Activated naive CD8-positive, alpha-beta T cell treated with anti-CD3 and anti-CD28 coated beads, Interleukin-2, amount 50 U/mL, for 16 hours (primary cell): Measurements from ENCODE around the gene KATNIP.
"Not testable (repeated sequence)": the region's sequence is repeated elsewhere in the genome, so short reads cannot be mapped to it uniquely, and the experiment has no call there.

Source experiments
- DNase-seq: peaks from one replicate; pipeline ENCODE4 v3.0.0-alpha.2; 2020; ENCODE audit warnings: low read depth, low spot score

Gene KATNIP

GRCh38 chr16:27538528-27538927, 11.4 kb upstream of the KATNIP start:
- DNase-seq = no peak

DNA sequence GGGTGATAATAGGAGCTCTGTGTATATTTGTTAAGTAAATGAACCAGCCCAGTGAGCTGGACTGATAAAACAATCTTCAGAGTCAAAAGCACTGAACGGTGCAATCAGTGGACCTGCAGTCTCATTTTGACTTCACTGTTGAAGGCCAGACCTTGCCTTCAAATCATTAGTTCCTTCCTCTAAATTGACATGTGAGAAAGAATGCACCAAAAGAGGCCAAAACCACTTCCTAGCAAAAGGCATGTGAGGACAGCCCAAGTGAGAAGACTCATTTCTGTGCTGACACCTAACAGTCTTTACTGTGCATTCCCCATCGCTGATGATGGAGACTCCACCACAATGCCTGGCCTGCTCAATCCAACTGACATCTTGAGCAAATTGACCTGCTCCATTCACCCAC, 10.8 kb upstream of the KATNIP start:
- DNase-seq = no peak

DNA sequence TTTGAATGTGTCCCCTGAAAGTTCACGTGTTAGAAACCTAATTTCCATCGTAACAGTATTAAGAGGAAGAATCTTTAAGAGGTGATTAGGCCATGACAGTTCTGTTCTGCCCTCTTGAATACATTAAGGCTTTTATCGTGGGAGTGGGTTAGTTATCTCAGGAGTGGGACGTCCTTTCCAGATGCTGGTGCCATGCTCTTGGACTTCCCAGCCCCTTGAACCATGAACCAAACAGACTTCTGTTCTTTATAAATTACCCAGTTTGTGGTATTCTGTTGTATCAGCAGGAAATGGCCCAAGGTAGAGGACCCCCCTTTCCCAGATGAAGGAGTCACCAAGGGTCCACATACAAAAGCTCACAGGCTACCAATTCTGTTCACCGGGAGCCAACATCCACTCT, 10.3 kb upstream of the KATNIP start:
- no peak for DNase-seq

- DNase-seq = no peak
Measured at GRCh38 chr16:27543801-27544200, 6.1 kb upstream of the KATNIP start.

GRCh38 chr16:27544671-27545070, 5.3 kb upstream of the KATNIP start:
- DNase-seq = no peak

DNA sequence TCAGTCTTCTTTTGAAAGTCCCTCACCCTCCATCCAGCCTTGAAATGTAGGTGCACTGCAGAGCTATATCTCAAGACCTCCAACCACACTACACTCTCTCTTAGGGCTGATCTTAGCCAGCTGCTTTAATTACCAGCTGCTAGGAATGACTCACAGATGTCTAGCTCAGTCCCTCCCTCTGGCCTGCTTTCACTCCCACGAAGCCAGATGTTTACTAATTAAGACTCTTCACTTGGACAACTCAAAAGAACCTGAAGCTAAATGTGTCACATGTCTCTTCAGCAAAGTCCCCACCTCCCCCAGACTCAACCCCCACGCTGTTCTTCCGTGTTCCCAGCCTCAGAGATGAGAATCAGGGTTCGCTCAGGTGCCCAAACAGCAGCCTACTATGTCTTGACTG, 2.8 kb upstream of the KATNIP start:
- no peak for DNase-seq

DNA sequence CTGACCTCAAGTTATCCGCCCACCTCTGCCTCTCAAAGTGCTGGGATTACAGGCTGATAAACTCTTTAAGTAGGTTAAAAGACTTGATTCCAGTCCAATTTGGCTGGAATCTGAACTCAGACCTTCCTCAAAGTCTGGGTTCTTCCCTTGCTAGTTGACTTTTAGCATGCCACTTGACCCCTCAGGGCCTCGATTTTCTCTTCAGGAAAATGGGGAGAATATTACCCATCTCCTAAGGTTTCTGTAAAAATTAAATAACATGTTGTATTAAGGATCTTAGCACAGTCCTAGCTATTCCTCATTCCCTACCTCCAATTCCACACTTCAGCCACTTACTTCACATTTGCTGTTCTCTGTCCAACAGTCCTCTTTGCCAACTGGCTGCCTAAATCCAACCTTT, 2.1 kb upstream of the KATNIP start:
- DNase-seq = no peak

DNA sequence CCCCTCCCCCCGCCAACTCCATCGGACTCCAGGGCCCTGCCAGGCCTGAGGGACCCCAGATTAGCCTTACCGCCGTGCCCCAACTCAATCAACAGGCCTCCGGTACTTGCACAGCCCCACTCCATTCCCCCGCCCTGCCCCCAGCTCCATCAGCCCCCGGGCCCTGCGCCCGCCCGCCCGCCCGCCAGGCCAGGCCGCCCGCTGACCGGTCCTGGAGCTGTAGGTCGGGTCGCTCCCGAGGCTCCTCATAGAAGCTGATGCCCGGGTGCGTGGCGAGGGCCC, 539 bp upstream of the KATNIP start:
- DNase-seq = no peak

- DNase-seq = no peak
Measured at GRCh38 chr16:27550582-27550920, 607 bp downstream of the KATNIP start.

GRCh38 chr16:27551036-27551435, 1.1 kb downstream of the KATNIP start:
- no peak for DNase-seq

DNA sequence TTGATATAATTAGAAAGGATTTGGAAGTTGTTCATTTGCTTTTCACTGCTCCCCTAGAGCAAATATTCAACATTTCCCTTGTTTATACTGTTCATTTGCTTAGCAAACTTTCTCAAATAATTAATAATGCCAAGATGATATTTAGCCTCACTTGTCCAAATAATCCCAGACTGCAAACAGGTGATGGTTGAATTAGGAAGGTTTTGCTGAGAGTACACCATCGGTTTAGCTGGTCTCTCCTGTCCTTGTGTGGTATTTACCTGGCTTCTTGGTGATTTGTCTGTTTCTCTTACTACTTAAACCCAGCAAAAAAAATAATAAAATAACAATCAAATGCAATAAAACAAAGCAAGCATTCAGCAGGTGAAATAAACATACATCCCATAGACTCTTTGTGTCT, 6.5 kb downstream of the KATNIP start:
- DNase-seq = no peak

DNA sequence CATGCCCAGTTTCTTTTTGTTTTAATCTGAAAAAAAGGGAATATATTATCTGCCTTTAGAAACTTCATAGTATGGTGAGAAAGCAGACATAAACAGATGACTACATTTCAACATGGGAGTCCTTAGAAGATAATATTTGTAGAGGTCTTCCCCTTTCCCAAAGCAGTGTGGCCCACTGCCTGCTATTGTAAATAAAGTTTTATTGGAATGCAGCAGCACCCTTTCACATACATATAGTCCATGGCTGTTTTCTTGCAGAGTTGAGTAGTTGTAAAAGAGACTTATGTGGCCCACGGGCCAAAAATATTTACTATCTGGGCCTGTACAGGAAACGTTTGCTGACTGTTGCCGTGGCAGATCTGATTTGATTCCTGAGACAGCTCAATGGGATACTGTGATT, 8.5 kb downstream of the KATNIP start:
- DNase-seq = no peak

DNA sequence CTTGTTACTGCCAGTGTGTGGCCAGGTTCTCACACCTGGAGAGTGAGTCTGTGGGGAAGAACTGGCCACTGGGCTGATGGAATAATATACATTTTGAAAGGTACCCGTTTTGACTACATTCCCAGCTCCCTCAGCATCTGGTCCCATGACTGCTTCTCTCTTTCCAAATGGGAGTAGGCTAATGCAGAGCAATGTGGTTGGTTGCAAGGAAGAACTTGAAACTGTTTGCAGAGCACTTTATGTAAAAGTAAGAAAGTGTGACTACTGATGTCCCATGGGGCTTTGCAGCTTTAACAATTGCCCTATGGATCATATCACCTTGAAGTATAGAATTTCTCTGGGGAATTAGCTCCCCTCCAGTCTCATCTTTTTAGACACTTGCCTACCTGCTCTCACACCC, 9.0 kb downstream of the KATNIP start:
- no peak for DNase-seq

- no peak for DNase-seq
Measured at GRCh38 chr16:27561216-27561615, 11.3 kb downstream of the KATNIP start.

DNA sequence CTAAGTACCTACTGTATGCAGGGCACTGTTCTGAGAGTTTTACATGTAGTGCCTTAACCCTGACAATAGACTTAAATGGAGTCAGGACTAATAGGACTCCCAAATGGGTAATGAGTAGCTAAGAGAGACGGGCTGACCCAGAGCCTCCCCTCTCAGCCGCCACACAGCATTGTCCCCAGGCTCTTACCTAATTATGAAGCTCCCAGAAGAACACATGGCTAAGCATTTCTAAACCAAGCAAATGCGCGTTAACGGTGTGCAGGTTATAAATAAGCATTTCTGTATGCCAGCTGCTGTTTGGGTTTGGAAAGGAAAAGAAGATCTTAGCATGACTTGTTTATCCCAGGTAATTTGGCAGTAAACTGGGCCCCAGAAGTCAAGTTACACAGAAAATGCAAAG, 14.3 kb downstream of the KATNIP start:
- DNase-seq = no peak

DNA sequence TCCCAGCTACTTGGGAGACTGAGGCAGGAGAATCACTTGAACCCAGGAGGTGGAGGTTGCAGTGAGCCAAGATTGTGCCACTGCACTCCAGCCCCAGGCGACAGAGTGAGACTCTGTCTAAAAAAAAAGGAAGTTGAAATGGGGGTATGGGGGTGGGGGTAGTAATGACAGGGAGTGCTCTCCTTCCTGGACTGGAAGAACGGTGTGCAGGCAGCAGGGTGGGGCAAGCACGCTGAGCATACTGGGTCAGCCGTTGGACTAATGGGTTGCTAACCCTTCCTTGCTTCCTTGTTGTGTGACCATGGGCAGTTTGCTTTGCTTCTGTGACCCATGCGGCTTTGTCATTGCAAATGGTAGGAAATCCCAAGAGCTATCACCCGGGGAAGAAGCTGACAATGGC, 16.5 kb downstream of the KATNIP start:
- no peak for DNase-seq

GRCh38 chr16:27568077-27568476, 18.1 kb downstream of the KATNIP start:
- DNase-seq = no peak

- DNase-seq = not testable (repeated sequence)
Measured at GRCh38 chr16:27570986-27571385, 21.0 kb downstream of the KATNIP start.

GRCh38 chr16:27571433-27572326, 21.7 kb downstream of the KATNIP start:
- DNase-seq = no peak

GRCh38 chr16:27572711-27573110, 22.8 kb downstream of the KATNIP start:
- no peak for DNase-seq

GRCh38 chr16:27576729-27577128, 26.8 kb downstream of the KATNIP start:
- no peak for DNase-seq

DNA sequence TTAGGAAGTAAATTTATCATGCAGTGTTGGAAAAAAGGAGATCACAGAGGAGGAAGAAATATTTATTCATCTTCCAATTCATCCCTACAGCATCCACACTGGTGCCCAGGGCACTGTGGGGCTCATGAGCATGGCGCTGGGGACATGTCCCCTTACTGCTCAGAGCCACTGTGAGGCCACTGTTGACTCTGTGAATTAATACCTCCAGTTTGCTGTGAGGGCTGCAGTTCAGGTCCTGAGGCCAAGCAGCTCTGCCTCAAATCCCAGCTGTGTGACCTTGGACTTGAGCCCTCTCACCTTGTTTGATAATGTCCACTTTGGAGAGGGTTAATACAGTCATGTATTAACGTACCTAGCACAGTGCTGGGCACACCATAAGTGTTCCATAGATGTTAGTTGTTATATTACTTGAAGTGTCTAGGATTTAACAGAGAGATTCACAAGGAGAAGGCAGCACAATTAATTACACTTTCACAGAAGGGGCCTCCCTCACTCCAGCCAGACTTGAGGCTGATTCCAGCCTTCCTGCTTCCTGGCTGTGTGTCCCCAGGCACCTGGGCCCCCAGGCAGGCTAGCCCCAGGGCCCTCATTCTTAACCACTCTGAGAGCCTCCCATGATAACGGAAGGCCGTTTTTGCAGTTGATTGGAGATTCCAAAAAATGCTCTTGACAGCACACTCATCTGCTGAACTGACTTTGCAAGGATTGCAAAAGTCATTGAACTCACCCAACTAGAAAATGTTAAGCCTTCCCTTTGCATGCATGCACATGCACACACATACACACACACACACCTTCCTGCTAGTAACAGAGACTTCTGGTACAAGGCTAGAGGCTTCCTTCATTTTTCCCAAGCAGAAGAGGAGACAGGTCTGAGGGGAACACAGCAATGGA, 29.4 kb downstream of the KATNIP start:
- DNase-seq = no peak

DNA sequence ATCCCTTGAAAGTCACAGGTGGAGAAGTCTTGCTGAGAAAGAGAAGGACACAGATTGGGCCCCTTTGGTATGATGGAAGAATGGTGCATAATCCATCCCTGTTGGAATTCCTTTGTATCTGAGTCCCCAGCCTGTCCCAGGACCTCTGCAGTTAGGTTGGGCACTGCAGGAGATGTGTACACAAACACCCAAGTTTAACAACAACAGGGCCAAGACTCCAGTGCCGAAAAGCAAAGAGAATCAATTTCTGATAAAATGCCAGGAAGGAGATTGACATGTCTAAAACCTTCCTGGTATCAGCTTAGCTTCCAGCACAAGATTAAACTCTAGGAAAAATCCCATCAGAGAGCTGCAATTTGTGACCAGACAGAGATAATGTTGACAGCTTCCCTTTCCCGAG, 32.9 kb downstream of the KATNIP start:
- DNase-seq = no peak
